Uterus (tissue), 2 donors: ENCODE data around the gene CIITA.

Experiments used
- CTCF ChIP-seq, 4 experiments: fragments of 200-600 bp in 2 of 4; fragments of 450-650 bp in 2 of 4; sonication (generic) in 2 of 4; IDR thresholded peaks; one replicate each; pipeline ENCODE4 v1.5.1; 2016 to 2019; ENCODE audit warnings: antibody characterized with exemption in 4 of 4, mild to moderate bottlenecking in 2 of 4, moderate library complexity in 1 of 4
- POLR2A ChIP-seq, 2 donors: fragments of 450-650 bp; IDR thresholded peaks; one replicate each; pipeline ENCODE4 v1.6.1; 2016; ENCODE audit warnings: antibody characterized with exemption in 2 of 2, mild to moderate bottlenecking in 1 of 2, moderate library complexity in 1 of 2

DNA sequence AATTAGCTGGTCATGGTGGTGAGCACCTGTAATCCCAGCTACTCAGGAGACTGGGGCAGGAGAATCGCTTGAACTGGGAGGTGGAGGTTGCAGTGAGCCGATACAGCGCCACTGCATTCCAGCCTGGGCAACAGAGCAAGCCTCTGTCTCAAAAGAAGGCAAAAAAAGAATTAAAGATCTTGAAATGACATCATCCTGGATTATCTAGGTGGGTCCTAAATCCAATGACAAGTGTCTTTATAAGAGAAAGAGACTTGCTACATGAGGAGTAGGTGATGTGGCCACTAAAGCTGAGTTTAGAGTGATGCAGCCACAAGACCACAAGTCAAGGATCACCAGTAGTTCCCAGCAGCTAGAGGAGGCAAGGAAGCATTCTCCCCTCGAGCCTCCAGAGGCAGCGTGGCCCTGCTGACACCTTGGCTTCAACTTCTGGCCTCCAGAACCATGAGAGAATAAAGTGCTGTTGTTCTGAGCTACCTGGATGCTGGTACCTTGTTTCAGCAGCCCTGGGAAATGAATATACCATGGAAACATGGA, 15.8 kb downstream of the CIITA start:
- no peak for TF ChIP-seq CTCF (IDR thresholded peaks at IDR 0.05)
- TF ChIP-seq POLR2A (IDR thresholded peaks at IDR 0.05) = no peak
